Uterus (tissue), 2 donors: Measurements from ENCODE around the gene SMAP1.

Experiments
- POLR2A ChIP-seq, 2 donors: fragments of 450-650 bp; IDR thresholded peaks; one replicate each; pipeline ENCODE4 v1.6.1; 2016; ENCODE audit warnings: antibody characterized with exemption in 2 of 2, mild to moderate bottlenecking in 1 of 2, moderate library complexity in 1 of 2
- TF ChIP-seq, protein P1 (sequence below), 4 experiments: fragments of 200-600 bp in 2 of 4; fragments of 450-650 bp in 2 of 4; sonication (generic) in 2 of 4; IDR thresholded peaks; one replicate each; pipeline ENCODE4 v1.5.1; 2016 to 2019; ENCODE audit warnings: antibody characterized with exemption in 4 of 4, mild to moderate bottlenecking in 2 of 4, moderate library complexity in 1 of 4

GRCh38 chr6:70819646-70820045, 152.0 kb downstream of the SMAP1 start:
- TF ChIP-seq, protein P1, sequence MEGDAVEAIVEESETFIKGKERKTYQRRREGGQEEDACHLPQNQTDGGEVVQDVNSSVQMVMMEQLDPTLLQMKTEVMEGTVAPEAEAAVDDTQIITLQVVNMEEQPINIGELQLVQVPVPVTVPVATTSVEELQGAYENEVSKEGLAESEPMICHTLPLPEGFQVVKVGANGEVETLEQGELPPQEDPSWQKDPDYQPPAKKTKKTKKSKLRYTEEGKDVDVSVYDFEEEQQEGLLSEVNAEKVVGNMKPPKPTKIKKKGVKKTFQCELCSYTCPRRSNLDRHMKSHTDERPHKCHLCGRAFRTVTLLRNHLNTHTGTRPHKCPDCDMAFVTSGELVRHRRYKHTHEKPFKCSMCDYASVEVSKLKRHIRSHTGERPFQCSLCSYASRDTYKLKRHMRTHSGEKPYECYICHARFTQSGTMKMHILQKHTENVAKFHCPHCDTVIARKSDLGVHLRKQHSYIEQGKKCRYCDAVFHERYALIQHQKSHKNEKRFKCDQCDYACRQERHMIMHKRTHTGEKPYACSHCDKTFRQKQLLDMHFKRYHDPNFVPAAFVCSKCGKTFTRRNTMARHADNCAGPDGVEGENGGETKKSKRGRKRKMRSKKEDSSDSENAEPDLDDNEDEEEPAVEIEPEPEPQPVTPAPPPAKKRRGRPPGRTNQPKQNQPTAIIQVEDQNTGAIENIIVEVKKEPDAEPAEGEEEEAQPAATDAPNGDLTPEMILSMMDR (IDR thresholded peaks at IDR 0.05) = no peak
- no peak for TF ChIP-seq POLR2A (IDR thresholded peaks at IDR 0.05)
